Astrocyte of the spinal cord (primary cell): ENCODE measurements around the gene CCDC57.
"Not testable (repeated sequence)": the region's sequence is repeated elsewhere in the genome, so short reads cannot be mapped to it uniquely, and the experiment has no call there.

Experiments used
- DNase-seq: peaks from one replicate; pipeline ENCODE4 v3.0.0; 2011; ENCODE audit warnings: low read depth, low spot score
- H3K4me3 ChIP-seq: 2 replicates; pipeline ENCODE4 v1.5.1; 2011; ENCODE audit warnings: low read depth, mild to moderate bottlenecking, low read length, moderate library complexity
- in situ Hi-C: cut with HindIII; loops from 2 replicates; pipeline ENCODE4 v1.10.0; 2017; ENCODE audit warnings: low sequenced_read_pairs
- TF ChIP-seq, protein P1 (sequence below): IDR thresholded peaks from 2 replicates; pipeline ENCODE4 v1.5.1; 2012; ENCODE audit warnings: low read depth, mild to moderate bottlenecking, low read length, inconsistent platforms

Gene CCDC57

DNA sequence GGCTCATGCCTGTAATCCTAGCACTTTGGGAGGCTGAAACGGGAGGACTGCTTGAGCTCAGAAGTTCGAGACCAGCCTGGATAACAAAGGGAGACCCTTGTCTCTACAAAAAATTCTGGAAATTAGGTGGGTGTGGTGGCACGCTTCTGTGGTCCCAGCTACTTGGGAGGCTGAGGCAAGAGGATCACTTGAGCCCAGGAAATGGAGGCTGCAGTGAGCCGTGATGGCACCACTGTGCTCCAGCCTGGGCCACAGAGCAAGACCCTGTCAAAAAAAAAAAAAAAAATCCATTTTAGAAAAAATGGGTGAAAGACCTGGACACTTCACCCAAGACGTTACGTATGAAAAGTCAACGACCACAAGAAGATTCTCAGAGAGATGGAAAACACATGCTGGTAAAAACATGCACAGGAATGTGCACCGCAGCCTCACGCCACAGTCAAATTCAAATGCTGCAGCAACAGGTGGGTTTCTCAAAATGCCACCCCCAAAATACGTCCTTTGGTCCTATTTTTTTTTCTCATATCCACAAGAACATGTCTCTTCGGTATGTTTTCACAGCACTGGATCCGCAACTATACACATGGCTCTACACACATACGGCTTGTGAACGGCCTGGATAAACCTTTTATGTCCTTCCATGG is 43.7 kb upstream of the CCDC57 start:
- in situ Hi-C loops, result no loop called here
- no peak overlapping the region for H3K4me3 ChIP-seq
- no peak for DNase-seq
- TF ChIP-seq, protein P1, sequence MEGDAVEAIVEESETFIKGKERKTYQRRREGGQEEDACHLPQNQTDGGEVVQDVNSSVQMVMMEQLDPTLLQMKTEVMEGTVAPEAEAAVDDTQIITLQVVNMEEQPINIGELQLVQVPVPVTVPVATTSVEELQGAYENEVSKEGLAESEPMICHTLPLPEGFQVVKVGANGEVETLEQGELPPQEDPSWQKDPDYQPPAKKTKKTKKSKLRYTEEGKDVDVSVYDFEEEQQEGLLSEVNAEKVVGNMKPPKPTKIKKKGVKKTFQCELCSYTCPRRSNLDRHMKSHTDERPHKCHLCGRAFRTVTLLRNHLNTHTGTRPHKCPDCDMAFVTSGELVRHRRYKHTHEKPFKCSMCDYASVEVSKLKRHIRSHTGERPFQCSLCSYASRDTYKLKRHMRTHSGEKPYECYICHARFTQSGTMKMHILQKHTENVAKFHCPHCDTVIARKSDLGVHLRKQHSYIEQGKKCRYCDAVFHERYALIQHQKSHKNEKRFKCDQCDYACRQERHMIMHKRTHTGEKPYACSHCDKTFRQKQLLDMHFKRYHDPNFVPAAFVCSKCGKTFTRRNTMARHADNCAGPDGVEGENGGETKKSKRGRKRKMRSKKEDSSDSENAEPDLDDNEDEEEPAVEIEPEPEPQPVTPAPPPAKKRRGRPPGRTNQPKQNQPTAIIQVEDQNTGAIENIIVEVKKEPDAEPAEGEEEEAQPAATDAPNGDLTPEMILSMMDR, result no peak

DNA sequence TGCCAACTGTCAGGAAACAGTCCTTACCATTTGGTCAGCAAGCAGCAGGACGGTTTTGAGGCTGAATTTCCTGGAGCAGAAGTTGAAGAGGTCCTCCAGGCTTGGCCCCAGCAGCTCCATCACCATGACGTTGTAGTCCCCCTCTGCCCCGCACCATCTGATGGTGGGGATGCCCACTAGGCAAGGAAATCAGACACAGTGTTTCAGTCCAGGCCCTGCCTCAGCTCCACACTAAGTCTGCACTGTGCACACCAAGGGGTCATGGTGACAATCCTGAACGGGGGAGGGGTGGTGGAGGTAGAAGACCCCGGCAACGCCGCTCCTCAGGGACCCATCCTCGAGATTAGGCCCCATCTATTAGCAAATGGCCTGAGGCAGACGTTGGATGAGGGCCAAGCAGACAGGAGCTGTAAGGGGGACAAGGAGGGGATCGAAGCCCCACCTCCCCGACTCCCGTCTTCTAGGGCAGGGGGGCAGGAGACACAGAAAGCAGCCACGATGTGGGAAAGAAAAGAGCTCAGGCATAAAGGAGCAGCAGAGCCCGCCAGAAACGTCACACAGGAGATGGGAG is 42.8 kb upstream of the CCDC57 start:
- TF ChIP-seq, protein P1, result no peak

DNA sequence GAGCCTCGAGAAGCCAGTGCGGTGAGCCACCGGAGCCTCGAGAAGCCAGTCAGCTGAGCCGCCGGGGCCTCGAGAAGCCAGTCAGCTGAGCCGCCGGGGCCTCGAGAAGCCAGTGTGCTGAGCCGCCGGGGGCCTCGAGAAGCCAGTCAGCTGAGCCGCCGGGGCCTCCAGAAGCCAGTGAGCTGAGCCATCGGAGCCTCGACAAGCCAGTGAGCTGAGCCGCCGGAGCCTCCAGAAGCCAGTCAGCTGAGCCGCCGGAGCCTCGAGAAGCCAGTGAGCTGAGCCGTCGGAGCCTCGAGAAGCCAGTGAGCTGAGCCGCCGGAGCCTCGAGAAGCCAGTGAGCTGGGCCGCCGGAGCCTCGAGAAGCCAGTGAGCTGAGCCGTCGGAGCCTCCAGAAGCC is 42.1 kb upstream of the CCDC57 start:
- H3K4me3 ChIP-seq, DNase-seq, in situ Hi-C loops: not testable (repeated sequence)

More for the DNA sequence above, 42.8 kb upstream of the CCDC57 start:
- in situ Hi-C loops, result no loop called here
- no peak overlapping the region for H3K4me3 ChIP-seq
- DNase-seq, result no peak

DNA sequence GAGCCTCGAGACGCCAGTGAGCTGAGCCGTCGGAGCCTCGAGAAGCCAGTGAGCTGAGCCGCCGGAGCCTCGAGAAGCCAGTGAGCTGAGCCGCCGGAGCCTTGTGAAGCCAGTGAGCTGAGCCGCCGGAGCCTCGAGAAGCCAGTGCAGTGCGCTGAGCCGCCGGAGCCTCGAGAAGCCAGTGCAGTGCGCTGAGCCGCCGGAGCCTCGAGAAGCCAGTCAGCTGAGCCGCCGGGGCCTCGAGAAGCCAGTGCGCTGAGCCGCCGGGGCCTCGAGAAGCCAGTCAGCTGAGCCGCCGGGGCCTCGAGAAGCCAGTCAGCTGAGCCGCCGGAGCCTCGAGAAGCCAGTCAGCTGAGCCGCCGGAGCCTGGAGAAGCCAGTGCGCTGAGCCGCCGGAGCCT is 41.5 kb upstream of the CCDC57 start:
- in situ Hi-C loops, DNase-seq, H3K4me3 ChIP-seq: not testable (repeated sequence)

DNA sequence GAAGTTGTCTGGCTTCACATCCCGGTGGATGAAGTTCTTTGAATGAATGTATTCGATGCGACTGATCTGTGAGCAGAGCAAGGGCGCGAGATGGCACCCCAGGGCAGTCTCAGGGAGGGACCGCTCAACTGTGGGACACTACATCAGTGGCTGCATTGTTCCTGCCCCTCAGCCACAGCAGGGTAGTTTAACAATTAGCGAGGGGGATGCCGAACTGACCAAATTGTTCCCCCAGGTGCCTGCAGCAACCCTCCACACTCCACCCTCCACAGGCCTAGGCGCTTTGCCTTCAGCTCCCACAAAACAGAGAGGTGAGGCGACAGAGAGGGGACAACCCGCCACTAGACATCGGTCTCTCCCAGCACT is 40.5 kb upstream of the CCDC57 start:
- TF ChIP-seq, protein P1, result no peak
- H3K4me3 ChIP-seq, result no peak overlapping the region
- DNase-seq, result no peak
- in situ Hi-C loops, result no loop called here

DNA sequence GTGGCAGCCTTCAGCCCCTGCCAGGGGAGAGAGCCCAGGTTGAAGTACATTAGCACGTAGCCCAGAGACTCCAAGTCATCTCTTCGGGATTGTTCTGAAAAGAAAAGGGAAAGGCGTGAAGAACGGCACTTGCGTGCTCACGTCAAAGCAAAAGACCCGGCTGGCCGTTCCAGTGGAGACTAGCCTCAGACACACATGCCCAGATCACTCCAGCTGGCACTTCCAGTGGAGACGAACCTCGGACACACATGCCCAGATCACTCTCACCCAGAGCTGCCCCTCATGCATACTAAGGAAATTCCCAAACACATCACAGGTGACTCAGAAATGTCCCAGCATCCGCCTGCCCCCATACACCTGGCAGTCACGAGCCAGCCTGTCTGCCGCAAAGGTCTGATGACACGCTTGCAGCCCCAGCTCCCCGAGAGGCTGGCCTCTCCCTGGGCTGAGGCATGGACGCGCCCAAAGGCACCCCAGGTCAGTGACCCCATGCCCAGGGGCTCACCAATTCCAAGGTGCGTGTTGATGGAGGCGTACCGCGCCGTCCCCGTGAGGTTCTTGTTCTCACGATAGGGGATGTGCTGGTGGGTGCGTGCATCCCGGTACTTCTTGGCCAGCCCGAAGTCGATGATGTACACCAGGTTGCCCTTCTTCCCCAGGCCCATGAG is 40.0 kb upstream of the CCDC57 start:
- in situ Hi-C loops, result no loop called here
- no peak overlapping the region for H3K4me3 ChIP-seq
- TF ChIP-seq, protein P1, result no peak
- no peak for DNase-seq

DNA sequence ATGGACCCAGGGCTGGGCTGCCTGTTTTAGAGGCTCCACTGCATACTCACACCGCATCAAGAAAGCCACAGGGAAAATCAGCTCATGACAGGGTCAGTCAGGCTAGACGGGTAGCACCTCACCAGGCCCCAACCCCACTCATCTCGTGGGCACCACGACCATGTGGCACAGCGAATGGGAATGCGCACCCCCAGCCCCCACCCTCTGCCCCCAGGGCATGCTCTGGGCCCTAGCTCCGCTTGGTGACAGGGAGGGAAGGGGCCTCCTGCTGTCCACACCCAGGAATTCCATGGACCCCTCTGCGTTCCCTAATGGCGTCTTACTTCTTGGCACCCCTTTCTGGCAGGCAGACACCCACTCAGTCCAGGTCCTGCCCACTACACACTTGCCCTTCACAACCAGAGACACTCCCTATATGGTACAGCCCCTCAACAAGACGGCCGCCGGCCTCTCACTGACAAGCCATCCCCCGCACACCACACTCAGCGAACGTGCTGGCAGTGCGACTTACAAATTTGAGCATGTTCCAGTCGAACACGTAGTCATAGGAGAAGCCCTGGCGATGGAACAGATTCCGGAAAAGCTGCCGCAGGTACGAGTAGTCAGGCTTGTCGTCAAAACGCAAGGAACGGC is 38.3 kb upstream of the CCDC57 start:
- in situ Hi-C loops, result no loop called here
- H3K4me3 ChIP-seq, result no peak overlapping the region
- TF ChIP-seq, protein P1, result no peak
- no peak for DNase-seq
